Adipocyte (in vitro differentiated cells): ENCODE data around the gene ARHGEF18.
A peak's percentile ranks its signal among the peaks of the same experiment; 100 is the strongest.
"Not testable (repeated sequence)": the region's sequence is repeated elsewhere in the genome, so short reads cannot be mapped to it uniquely, and the experiment has no call there.

Experiments used
- DNase-seq: peaks from one replicate; pipeline ENCODE4 v3.0.0-alpha.2; 2015; ENCODE audit warnings: low read depth
- H3K27me3 ChIP-seq: replicated peaks from 2 replicates; pipeline ENCODE4 v1.7.0; 2013; ENCODE audit warnings: mild to moderate bottlenecking, low read length, moderate library complexity; ENCODE audit not compliant: control insufficient read depth, insufficient read depth
- H3K36me3 ChIP-seq: 2 replicates; pipeline ENCODE4 v1.7.0; 2013; ENCODE audit warnings: low read length, mild to moderate bottlenecking, moderate library complexity; ENCODE audit not compliant: control insufficient read depth, insufficient read depth, severe bottlenecking
- H3K4me1 ChIP-seq: 2 replicates; pipeline ENCODE4 v1.7.0; 2013; ENCODE audit warnings: mild to moderate bottlenecking, low read length, moderate library complexity; ENCODE audit not compliant: control insufficient read depth, insufficient read depth
- H3K4me3 ChIP-seq: 2 replicates; pipeline ENCODE4 v1.7.0; 2013; ENCODE audit warnings: mild to moderate bottlenecking, low read length, moderate library complexity
- H3K9ac ChIP-seq: 2 replicates; pipeline ENCODE4 v1.7.0; 2013; ENCODE audit warnings: mild to moderate bottlenecking, low read length, moderate library complexity
- H3K9me3 ChIP-seq: 2 replicates; pipeline ENCODE4 v1.7.0; 2013; ENCODE audit warnings: mild to moderate bottlenecking, low read length, moderate library complexity; ENCODE audit not compliant: control insufficient read depth

The ARHGEF18 gene

GRCh38 chr19:7328647-7329046 lies 20.1 kb upstream of the ARHGEF18 start:
- no peaks in the 10 kb centered on the region for H3K9me3 ChIP-seq
- H3K9ac ChIP-seq = no peak overlapping the region
- no peaks in the 10 kb centered on the region for H3K4me1 ChIP-seq
- H3K27me3 ChIP-seq = peaks cover 4% of the 10 kb centered on the region
- no peaks in the 10 kb centered on the region for H3K36me3 ChIP-seq
- no peak overlapping the region for H3K4me3 ChIP-seq
- DNase-seq = no peak

GRCh38 chr19:7331446-7331845 lies 17.3 kb upstream of the ARHGEF18 start:
- no peaks in the 10 kb centered on the region for H3K4me1 ChIP-seq
- no peak for DNase-seq
- H3K27me3 ChIP-seq = peaks cover 14% of the 10 kb centered on the region
- H3K36me3 ChIP-seq = no peaks in the 10 kb centered on the region
- no peak overlapping the region for H3K9ac ChIP-seq
- no peak overlapping the region for H3K4me3 ChIP-seq
- H3K9me3 ChIP-seq = no peaks in the 10 kb centered on the region

GRCh38 chr19:7333198-7334118 lies 15.3 kb upstream of the ARHGEF18 start:
- no peak overlapping the region for H3K4me3 ChIP-seq
- H3K4me1 ChIP-seq = no peaks in the 10 kb centered on the region
- no peak overlapping the region for H3K9ac ChIP-seq
- H3K36me3 ChIP-seq = no peaks in the 10 kb centered on the region
- no peaks in the 10 kb centered on the region for H3K9me3 ChIP-seq
- no peak for DNase-seq
- H3K27me3 ChIP-seq = peaks cover 21% of the 10 kb centered on the region

GRCh38 chr19:7336321-7336973 lies 12.3 kb upstream of the ARHGEF18 start:
- H3K9ac ChIP-seq = no peak overlapping the region
- no peaks in the 10 kb centered on the region for H3K36me3 ChIP-seq
- H3K9me3 ChIP-seq = no peaks in the 10 kb centered on the region
- no peaks in the 10 kb centered on the region for H3K4me1 ChIP-seq
- DNase-seq = no peak
- peaks cover 21% of the 10 kb centered on the region for H3K27me3 ChIP-seq
- no peak overlapping the region for H3K4me3 ChIP-seq

GRCh38 chr19:7337380-7338194 lies 11.2 kb upstream of the ARHGEF18 start:
- Histone ChIP-seq H3K27me3 (peaks cover 21% of the 10 kb centered on the region), H3K4me1 (no peaks in the 10 kb centered on the region), H3K36me3 (no peaks in the 10 kb centered on the region), H3K9ac (no peak overlapping the region), H3K4me3 (no peak overlapping the region), H3K9me3 (no peaks in the 10 kb centered on the region)
- no peak for DNase-seq

- Histone ChIP-seq H3K4me1 (no peaks in the 10 kb centered on the region), H3K36me3 (no peaks in the 10 kb centered on the region), H3K9me3 (no peaks in the 10 kb centered on the region), H3K9ac (peak overlapping the region; percentile 43), H3K4me3 (no peak overlapping the region), H3K27me3 (peaks cover 23% of the 10 kb centered on the region)
- DNase-seq = peak; percentile 88
Measured at GRCh38 chr19:7340959-7341837, 7.5 kb upstream of the ARHGEF18 start.

- Histone ChIP-seq H3K36me3 (no peaks in the 10 kb centered on the region), H3K4me1 (no peaks in the 10 kb centered on the region), H3K4me3 (no peak overlapping the region), H3K27me3 (peaks cover 15% of the 10 kb centered on the region), H3K9ac (no peak overlapping the region), H3K9me3 (no peaks in the 10 kb centered on the region)
- DNase-seq = no peak
Measured at GRCh38 chr19:7342143-7342542, 6.6 kb upstream of the ARHGEF18 start.

GRCh38 chr19:7346488-7346971 lies 2.2 kb upstream of the ARHGEF18 start:
- Histone ChIP-seq H3K4me1 (no peaks in the 10 kb centered on the region), H3K27me3 (peaks cover 17% of the 10 kb centered on the region), H3K9ac (no peak overlapping the region), H3K4me3 (no peak overlapping the region), H3K36me3 (no peaks in the 10 kb centered on the region), H3K9me3 (no peaks in the 10 kb centered on the region)
- DNase-seq = no peak

GRCh38 chr19:7346997-7347396 lies 1.7 kb upstream of the ARHGEF18 start:
- not testable (repeated sequence) for H3K4me3 ChIP-seq, DNase-seq, H3K36me3 ChIP-seq, H3K9ac ChIP-seq, H3K4me1 ChIP-seq, H3K9me3 ChIP-seq
- peaks cover 17% of the 10 kb centered on the region for H3K27me3 ChIP-seq

GRCh38 chr19:7349231-7349591 lies 474 bp downstream of the ARHGEF18 start:
- Histone ChIP-seq H3K4me3 (no peak overlapping the region), H3K4me1 (no peaks in the 10 kb centered on the region), H3K27me3 (peaks cover 17% of the 10 kb centered on the region), H3K36me3 (no peaks in the 10 kb centered on the region), H3K9me3 (peaks cover 7% of the 10 kb centered on the region), H3K9ac (no peak overlapping the region)
- no peak for DNase-seq
